Measurements from ENCODE around the gene GLIPR2.
"Not testable (repeated sequence)": the region's sequence is repeated elsewhere in the genome, so short reads cannot be mapped to it uniquely, and the experiment has no call there.

DNA sequence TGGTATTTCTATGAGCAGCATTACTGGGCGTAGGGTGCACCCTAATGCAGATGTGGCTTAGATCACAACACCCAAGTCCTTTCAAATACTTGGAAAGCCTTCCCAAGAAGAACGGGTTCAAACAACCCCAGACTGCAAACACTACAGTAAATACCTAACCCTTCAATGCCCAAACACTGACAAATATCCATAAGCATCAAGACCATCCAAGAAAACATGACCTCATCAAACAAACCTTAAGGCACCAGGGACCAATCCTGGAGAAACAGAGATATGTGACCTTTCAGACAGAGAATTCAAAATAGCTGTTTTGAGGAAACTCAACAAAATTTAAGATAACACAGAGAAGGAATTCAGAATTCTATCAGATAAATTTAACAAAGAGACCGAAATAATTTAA lies 38.7 kb downstream of the GLIPR2 start:
- TF ChIP-seq BORCS8-MEF2B (CRISPR knock-in tag; IDR thresholded peaks at IDR 0.05); KDM1A (CRISPR knock-in tag; IDR thresholded peaks at IDR 0.05); DNMT3B (CRISPR knock-in tag; conservative IDR thresholded peaks at IDR 0.05): not testable (repeated sequence)
